ENCODE data around the gene CCDC17. TPM values are rescaled to one million over a fixed set of nuclear protein-coding genes. Genes with fewer than 3 reads are reported as not detected.

CCDC17 gene
- total RNA-seq, 1 donor from 2014 or later: 5.0 TPM

- Histone ChIP-seq H3K9me3 (no peaks in the 10 kb centered on the region), H3K36me3 (peaks cover 28% of the 10 kb centered on the region), H3K4me3 (no peak overlapping the region), H3K27me3 (no peaks in the 10 kb centered on the region), H3K4me1 (no peaks in the 10 kb centered on the region), H3K27ac (no peak overlapping the region)
- intact Hi-C loops (cut with DNase I): no loop called here
- peak; percentile 23 for DNase-seq
- ATAC-seq: no peak
- no peak for TF ChIP-seq CTCF (IDR thresholded peaks at IDR 0.05)
Observed at GRCh38 chr1:45573231-45573804, 50.5 kb downstream of the CCDC17 start.

GRCh38 chr1:45570631-45571030 is 53.2 kb downstream of the CCDC17 start:
- peaks cover 8% of the 10 kb centered on the region for H3K4me1 ChIP-seq
- DNase-seq (no peak), ATAC-seq (no peak)
- no peak overlapping the region for H3K4me3 ChIP-seq
- no peak overlapping the region for H3K27ac ChIP-seq
- H3K36me3 ChIP-seq: peaks cover 52% of the 10 kb centered on the region
- H3K27me3 ChIP-seq: no peaks in the 10 kb centered on the region
- TF ChIP-seq CTCF (IDR thresholded peaks at IDR 0.05): no peak
- intact Hi-C loops (cut with DNase I): no loop called here
- no peaks in the 10 kb centered on the region for H3K9me3 ChIP-seq

Other genes starting within 250 kb of the CCDC17 start
- gene TESK2, start 132.9 kb downstream of the CCDC17 start, total RNA-seq: 8.4 TPM
- 0.87 TPM for gene CCDC163, start 124.0 kb downstream of the CCDC17 start, total RNA-seq
- gene MMACHC, start 123.8 kb downstream of the CCDC17 start, total RNA-seq: 6.9 TPM
- 401 TPM for gene PRDX1, start 102.2 kb downstream of the CCDC17 start, total RNA-seq
- gene AKR1A1, start 73.2 kb downstream of the CCDC17 start, total RNA-seq: 167 TPM
- 49.8 TPM for gene NASP, start 40.0 kb downstream of the CCDC17 start, total RNA-seq
- 137 TPM for gene GPBP1L1, start 62.5 kb upstream of the CCDC17 start, total RNA-seq
- gene TMEM69, start 64.1 kb upstream of the CCDC17 start, total RNA-seq: 15.5 TPM
- gene IPP, start 126.6 kb upstream of the CCDC17 start, total RNA-seq: 16.1 TPM
- gene MAST2, start 179.6 kb upstream of the CCDC17 start, total RNA-seq: 22.0 TPM

Measured in upper lobe of right lung (tissue), 1 donor.